HFF-Myc (cell line): Measurements from ENCODE around the gene AFF1.
"Not testable (repeated sequence)": the region's sequence is repeated elsewhere in the genome, so short reads cannot be mapped to it uniquely, and the experiment has no call there.

ENCODE experiments used
- DNase-seq: peaks from one replicate; pipeline ENCODE4 v3.0.0-alpha.2; 2011; ENCODE audit warnings: low read depth; ENCODE audit errors: extremely low read depth
- H3K4me3 ChIP-seq: replicated peaks from 2 replicates; pipeline ENCODE4 v1.5.1; 2011; ENCODE audit warnings: low read depth, mild to moderate bottlenecking, control low read depth, low read length
- TF ChIP-seq, protein P1 (sequence below): IDR thresholded peaks from 2 replicates; pipeline ENCODE4 v1.5.1; 2012; ENCODE audit warnings: mild to moderate bottlenecking, low read depth, low read length, control low read depth; ENCODE audit errors: missing control alignments

Gene AFF1

DNA sequence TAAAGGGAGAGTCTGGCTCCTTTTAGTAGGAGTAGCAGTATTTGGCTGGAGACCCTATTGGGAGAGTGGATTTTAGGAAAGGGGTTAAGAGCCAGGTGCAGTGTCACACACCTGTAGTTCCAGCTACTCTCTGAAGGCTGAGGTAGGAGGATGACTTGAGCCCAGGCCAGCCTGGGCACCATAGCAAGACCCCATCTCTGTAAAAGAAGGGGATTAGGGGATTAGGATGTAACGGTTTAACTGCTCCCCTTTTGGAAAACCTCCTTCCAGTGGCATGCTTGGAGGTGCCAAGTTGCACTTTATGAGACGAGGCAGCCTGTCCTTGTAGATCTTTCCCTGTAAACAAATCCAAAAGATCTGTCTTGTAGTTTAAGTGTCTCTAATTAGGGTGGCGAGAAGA lies 145.7 kb downstream of the AFF1 start:
- TF ChIP-seq, protein P1, sequence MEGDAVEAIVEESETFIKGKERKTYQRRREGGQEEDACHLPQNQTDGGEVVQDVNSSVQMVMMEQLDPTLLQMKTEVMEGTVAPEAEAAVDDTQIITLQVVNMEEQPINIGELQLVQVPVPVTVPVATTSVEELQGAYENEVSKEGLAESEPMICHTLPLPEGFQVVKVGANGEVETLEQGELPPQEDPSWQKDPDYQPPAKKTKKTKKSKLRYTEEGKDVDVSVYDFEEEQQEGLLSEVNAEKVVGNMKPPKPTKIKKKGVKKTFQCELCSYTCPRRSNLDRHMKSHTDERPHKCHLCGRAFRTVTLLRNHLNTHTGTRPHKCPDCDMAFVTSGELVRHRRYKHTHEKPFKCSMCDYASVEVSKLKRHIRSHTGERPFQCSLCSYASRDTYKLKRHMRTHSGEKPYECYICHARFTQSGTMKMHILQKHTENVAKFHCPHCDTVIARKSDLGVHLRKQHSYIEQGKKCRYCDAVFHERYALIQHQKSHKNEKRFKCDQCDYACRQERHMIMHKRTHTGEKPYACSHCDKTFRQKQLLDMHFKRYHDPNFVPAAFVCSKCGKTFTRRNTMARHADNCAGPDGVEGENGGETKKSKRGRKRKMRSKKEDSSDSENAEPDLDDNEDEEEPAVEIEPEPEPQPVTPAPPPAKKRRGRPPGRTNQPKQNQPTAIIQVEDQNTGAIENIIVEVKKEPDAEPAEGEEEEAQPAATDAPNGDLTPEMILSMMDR, result no peak
- no peak for DNase-seq
- H3K4me3 ChIP-seq, result no peak overlapping the region

DNA sequence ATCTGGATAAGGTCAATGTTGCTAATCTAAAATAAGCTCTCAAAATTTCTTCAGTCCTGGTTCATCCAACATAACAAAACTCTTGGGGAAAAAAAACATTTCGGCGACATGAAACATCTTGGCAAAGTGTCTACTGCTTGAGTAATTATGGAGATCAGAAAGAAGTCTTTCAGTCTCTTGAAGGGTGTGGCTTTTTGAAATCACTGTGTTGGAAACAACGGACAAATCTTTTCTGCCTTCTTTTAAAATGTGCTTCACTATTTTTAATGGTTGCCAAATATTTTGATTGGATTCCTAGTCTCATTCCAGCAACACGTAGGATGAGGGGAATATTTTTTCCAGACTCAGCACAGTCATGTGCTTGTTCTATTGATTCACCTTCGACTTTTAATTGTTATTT lies 147.0 kb downstream of the AFF1 start:
- TF ChIP-seq, protein P1, result no peak
- DNase-seq, result no peak
- no peak overlapping the region for H3K4me3 ChIP-seq

DNA sequence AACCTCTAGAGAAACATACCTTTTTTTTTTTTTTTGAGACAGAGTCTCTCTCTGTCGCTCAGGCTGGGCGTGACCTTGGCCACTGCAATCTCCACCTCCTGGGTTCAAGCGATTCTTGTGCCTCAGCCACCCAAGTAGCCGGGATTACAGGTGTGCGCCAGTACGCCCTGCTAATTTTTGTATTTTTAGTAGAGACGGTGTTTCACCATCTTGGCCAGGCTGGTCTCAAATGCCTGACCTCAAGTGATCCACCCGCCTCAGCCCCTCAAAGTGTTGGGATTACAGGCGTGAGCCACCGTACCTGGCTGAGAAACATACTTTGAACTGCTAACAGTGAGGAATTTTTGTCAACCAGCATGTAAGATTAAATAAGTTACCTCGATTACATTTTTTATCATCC lies 150.9 kb downstream of the AFF1 start:
- H3K4me3 ChIP-seq, DNase-seq: not testable (repeated sequence)

DNA sequence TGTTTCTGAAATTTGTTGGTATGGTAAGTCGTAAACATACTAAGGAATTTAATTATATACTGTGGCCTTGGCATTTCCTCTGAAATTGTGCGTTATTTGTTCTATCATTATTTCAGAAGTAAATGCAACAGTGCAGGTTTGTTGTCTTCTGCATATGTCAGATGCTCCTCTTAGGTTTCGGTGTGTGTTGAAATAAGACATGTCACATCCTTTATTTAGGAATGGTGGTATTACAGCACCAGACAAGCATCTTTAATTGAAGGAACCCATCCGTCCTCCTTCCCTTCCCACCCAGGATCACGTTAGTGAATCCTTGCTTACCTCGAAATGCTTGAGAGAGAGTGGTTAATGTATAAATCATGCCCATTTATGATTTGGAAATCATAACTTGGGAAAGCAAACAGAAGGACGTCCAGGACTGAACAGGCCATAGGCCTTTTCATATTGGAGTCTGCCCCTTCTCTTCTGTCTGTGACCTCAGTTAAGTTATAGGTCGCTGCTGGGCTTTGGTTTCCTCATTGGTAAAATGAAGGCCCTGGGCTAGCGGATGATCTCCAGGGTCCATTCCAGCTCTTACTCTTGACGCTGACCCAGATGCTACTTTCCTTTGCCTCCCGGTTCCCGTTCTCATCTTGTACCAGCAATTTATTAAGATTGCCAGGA lies 151.5 kb downstream of the AFF1 start:
- no peak overlapping the region for H3K4me3 ChIP-seq
- no peak for DNase-seq
- TF ChIP-seq, protein P1, result no peak

DNA sequence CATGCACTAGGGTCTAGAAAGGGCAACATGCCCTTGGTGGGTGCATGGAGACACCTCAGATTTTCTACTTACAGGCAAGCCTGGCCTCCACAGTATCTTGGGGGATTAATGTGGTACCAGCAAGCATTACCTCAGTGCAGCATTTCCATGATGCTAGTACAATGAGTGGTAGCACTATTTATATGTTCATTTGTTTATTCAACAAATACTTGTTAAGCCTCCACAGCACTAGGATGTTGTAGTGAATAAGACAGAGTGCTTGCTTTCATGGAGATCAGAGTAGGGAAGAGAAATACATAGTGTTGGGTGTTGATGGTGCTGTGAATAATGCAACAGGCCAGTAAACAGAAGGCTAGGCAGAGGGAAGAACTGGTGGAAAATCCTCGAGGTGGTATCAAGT lies 152.2 kb downstream of the AFF1 start:
- DNase-seq, result no peak
- TF ChIP-seq, protein P1, result no peak
- no peak overlapping the region for H3K4me3 ChIP-seq

DNA sequence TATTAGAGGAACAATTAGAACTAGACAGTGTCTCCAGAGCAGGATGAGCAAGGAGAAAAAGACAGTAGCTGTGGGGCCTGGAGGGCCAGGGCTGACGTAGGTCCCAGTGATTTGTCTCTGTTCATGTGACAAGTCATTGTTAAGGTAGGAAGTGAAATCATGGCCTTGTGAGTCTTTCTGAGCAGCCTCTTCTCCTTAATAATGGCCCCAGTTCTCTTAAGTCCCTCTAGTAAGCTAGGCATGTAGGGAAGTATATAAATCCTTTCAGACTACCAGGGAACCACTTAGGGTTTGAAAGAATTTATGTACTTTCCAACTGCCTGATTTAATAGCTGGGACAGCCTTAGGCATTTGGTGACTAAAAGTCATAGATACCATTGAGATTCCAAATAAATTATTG lies 152.6 kb downstream of the AFF1 start:
- DNase-seq, result no peak
- TF ChIP-seq, protein P1, result no peak
- H3K4me3 ChIP-seq, result no peak overlapping the region

DNA sequence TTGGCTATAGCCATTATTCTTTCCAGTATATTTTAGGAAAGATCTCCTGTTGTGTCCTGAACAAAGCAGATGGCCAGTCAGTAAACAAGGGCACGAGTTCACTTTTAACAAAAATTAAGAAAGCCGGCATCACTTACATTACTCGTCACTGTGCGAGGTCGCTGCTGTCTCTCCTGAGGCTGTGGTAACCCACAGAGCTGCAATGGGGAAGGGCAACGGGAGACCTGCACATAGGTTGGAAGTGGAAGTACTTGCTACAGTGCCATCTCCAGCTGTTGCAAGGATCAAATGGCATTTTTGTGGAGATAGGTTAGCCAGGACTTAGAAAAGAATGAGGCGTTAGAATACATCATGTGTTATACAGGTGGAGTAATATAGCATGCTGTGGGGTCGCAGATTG lies 153.4 kb downstream of the AFF1 start:
- TF ChIP-seq, protein P1, result no peak
- H3K4me3 ChIP-seq, result no peak overlapping the region
- DNase-seq, result no peak
